Gastrocnemius medialis (tissue), 4 donors: ENCODE data around the gene PRKN. TPM values are rescaled to one million over a fixed set of nuclear protein-coding genes. Genes with fewer than 3 reads are reported as not detected.

Experiments
- ATAC-seq, 2 donors: fragments of 150-250 bp; one replicate each; pipeline ENCODE4 v1.9.1; 2016
- DNase-seq, 2 donors: peaks; one replicate each; pipeline ENCODE4 v3.0.0-alpha.2; 2019
- H3K27ac ChIP-seq, 4 donors: fragments of 200-600 bp; sonication (generic); 1 replicate in 1 of 4; 2 replicates in 3 of 4; pipeline ENCODE4 v1.5.1; 2016 to 2018; ENCODE audit warnings: mild to moderate bottlenecking in 2 of 4, moderate library complexity in 1 of 4
- H3K27me3 ChIP-seq, 3 donors: fragments of 200-600 bp; sonication (generic) in 2 of 3; 1 replicate in 1 of 3; 2 replicates in 2 of 3; pipeline versions ENCODE4 v1.5.1 to v1.6.0; 2016 to 2019; ENCODE audit warnings: mild to moderate bottlenecking in 1 of 3, moderate library complexity in 1 of 3
- H3K36me3 ChIP-seq, 2 donors: fragments of 200-600 bp; sonication (generic) in 1 of 2; one replicate each; pipeline ENCODE4 v1.5.1; 2017 to 2018
- H3K4me1 ChIP-seq, 2 donors: fragments of 200-600 bp; sonication (generic) in 1 of 2; one replicate each; pipeline ENCODE4 v1.5.1; 2016 to 2017; ENCODE audit warnings: mild to moderate bottlenecking in 2 of 2
- H3K4me3 ChIP-seq, 4 donors: fragments of 200-600 bp; sonication (generic) in 3 of 4; 1 replicate in 1 of 4; 2 replicates in 3 of 4; pipeline ENCODE4 v1.5.1; 2016 to 2019; ENCODE audit warnings: mild to moderate bottlenecking in 2 of 4
- H3K9me3 ChIP-seq, 3 donors: fragments of 200-600 bp; sonication (generic) in 2 of 3; 1 replicate in 1 of 3; 2 replicates in 2 of 3; pipeline ENCODE4 v1.5.1; 2016 to 2019
- CTCF ChIP-seq, 5 experiments: fragments of 450-650 bp in 3 of 5; fragments of 200-600 bp in 2 of 5; sonication (generic) in 2 of 5; IDR thresholded peaks in 4 of 5; conservative IDR thresholded peaks in 1 of 5; 1 replicate in 4 of 5; 2 replicates in 1 of 5; pipeline ENCODE4 v1.5.1; 2016 to 2019; ENCODE audit warnings: antibody characterized with exemption in 5 of 5, mild to moderate bottlenecking in 3 of 5, moderate library complexity in 3 of 5
- POLR2A ChIP-seq, 2 donors: fragments of 450-650 bp; IDR thresholded peaks; one replicate each; pipeline ENCODE4 v1.6.1; 2017; ENCODE audit warnings: antibody characterized with exemption in 2 of 2, mild to moderate bottlenecking in 2 of 2, moderate library complexity in 2 of 2
- in situ Hi-C, 4 donors: fragments of 200-750 bp; cut with MboI; loops; one replicate each; pipeline versions ENCODE4 v1.15.0 to v1.8.0; 2017; ENCODE audit warnings: low sequenced_read_pairs in 4 of 4
- intact Hi-C: fragments of 100-400 bp; cut with DNase I; formaldehyde crosslinking; loops from one replicate; pipeline ENCODE4 v1.15.1; 2023; ENCODE audit warnings: low total_unique reads
- total RNA-seq, 4 donors: library from RNA; depleted of rRNA; stranded (reverse); fragments of >200 nt; gene quantifications; one replicate each; pipeline versions ENCODE4 v1.1.0 to v1.2.3, GENCODE V29; 2016

Gene PRKN
- total RNA-seq, 4 donors from 2014 or later, result 8.4 to 21.6 (median 13.7) TPM

GRCh38 chr6:162371121-162371520 lies 356.4 kb downstream of the PRKN start:
- Histone ChIP-seq H3K36me3 (no peaks in the 10 kb centered on the region), H3K27me3 (no peaks in the 10 kb centered on the region), H3K4me3 (no peak overlapping the region), H3K9me3 (no peaks in the 10 kb centered on the region), H3K4me1 (no peaks in the 10 kb centered on the region), H3K27ac (no peak overlapping the region)
- in situ Hi-C loops (no loop called here), intact Hi-C loops (no loop called here)
- ATAC-seq (no peak), DNase-seq (no peak)
- no peak for TF ChIP-seq CTCF (IDR thresholded peaks at IDR 0.05 in 4 of 5, conservative IDR thresholded peaks at IDR 0.05 in 1 of 5)
- no peak for TF ChIP-seq POLR2A (IDR thresholded peaks at IDR 0.05)

- H3K4me3 ChIP-seq, result no peak overlapping the region
- H3K4me1 ChIP-seq, result no peaks in the 10 kb centered on the region
- H3K9me3 ChIP-seq, result no peaks in the 10 kb centered on the region
- no peak for ATAC-seq
- H3K36me3 ChIP-seq, result no peaks in the 10 kb centered on the region
- no peaks in the 10 kb centered on the region for H3K27me3 ChIP-seq
- TF ChIP-seq POLR2A (IDR thresholded peaks at IDR 0.05), result no peak
- TF ChIP-seq CTCF (IDR thresholded peaks at IDR 0.05 in 4 of 5, conservative IDR thresholded peaks at IDR 0.05 in 1 of 5), result no peak
- in situ Hi-C loops (no loop called here), intact Hi-C loops (no loop called here)
- DNase-seq, result no peak
- no peak overlapping the region for H3K27ac ChIP-seq
Observed at GRCh38 chr6:162369091-162369490, 358.5 kb downstream of the PRKN start.

DNA sequence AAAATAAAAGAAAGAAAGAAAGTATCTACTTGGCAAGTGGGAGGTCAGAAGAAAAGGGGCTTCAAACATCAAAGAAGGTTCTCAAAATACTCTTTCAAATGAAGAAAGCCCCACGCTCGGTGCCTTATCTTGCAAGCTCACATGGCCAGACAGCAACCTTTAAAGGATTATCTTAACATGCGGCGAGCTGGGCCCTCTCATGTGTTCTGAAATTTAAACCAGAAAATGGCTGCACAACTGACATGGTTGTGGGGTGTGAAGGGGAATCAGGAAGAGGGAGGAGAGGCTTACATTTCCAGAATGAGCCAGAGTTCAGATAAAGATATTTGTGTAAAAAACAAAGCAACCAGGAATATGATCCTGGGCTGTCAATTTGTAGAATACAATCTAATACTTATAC lies 363.1 kb downstream of the PRKN start:
- no peak overlapping the region for H3K27ac ChIP-seq
- ATAC-seq (no peak), DNase-seq (no peak)
- TF ChIP-seq CTCF (IDR thresholded peaks at IDR 0.05 in 4 of 5, conservative IDR thresholded peaks at IDR 0.05 in 1 of 5) (no peak), POLR2A (IDR thresholded peaks at IDR 0.05) (no peak)
- in situ Hi-C loops (no loop called here), intact Hi-C loops (no loop called here)
- no peaks in the 10 kb centered on the region for H3K27me3 ChIP-seq
- H3K36me3 ChIP-seq, result no peaks in the 10 kb centered on the region
- H3K4me3 ChIP-seq, result no peak overlapping the region
- no peaks in the 10 kb centered on the region for H3K4me1 ChIP-seq
- no peaks in the 10 kb centered on the region for H3K9me3 ChIP-seq

- TF ChIP-seq CTCF (IDR thresholded peaks at IDR 0.05 in 4 of 5, conservative IDR thresholded peaks at IDR 0.05 in 1 of 5), result no peak
- TF ChIP-seq POLR2A (IDR thresholded peaks at IDR 0.05), result no peak
- H3K27me3 ChIP-seq, result no peaks in the 10 kb centered on the region
- H3K4me1 ChIP-seq, result no peaks in the 10 kb centered on the region
- H3K4me3 ChIP-seq, result no peak overlapping the region
- no peak overlapping the region for H3K27ac ChIP-seq
- ATAC-seq (no peak), DNase-seq (no peak)
- H3K9me3 ChIP-seq, result no peaks in the 10 kb centered on the region
- in situ Hi-C loops (no loop called here), intact Hi-C loops (no loop called here)
- H3K36me3 ChIP-seq, result no peaks in the 10 kb centered on the region
Observed at GRCh38 chr6:162363757-162364156, 363.8 kb downstream of the PRKN start.

DNA sequence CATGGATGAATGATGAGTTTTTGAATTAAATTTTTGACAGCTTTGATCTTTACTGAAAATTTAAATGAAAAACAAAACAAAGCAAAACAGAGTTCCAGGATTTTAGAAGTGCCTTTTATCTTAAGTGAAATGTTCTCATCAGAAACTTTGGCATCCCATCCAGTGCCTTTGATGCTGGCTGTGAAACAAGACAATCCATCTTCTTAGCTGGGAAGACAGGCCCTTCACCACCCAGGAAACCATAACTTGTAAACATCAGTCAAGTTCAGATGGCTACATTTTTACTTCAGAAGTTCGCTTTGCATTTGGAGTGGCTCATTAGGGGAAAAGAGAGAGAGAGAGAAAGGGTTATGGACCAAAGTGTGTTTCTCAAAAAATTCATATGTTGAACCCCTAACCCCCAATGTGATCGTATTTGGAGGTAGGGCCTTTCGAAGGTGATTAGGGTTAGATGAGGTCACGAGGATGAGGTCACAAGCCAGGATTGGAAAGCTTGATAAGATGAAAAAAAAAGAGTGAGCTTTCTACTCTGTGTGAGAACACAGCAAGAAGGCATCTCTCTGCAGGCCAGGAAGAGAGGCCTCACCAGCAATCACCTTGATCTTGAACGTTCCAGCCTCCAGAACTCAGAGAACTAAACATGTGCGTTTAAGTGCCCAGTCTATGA lies 366.5 kb downstream of the PRKN start:
- intact Hi-C loops, result no loop called here

More for the DNA sequence above, 366.5 kb downstream of the PRKN start:
- no peak overlapping the region for H3K4me3 ChIP-seq
- H3K36me3 ChIP-seq, result no peaks in the 10 kb centered on the region
- no peak for TF ChIP-seq CTCF (IDR thresholded peaks at IDR 0.05 in 4 of 5, conservative IDR thresholded peaks at IDR 0.05 in 1 of 5)
- no peak for TF ChIP-seq POLR2A (IDR thresholded peaks at IDR 0.05)
- no peak overlapping the region for H3K27ac ChIP-seq
- in situ Hi-C loops, result no loop called here
- ATAC-seq, result no peak
- no peaks in the 10 kb centered on the region for H3K4me1 ChIP-seq
- no peak for DNase-seq
- no peaks in the 10 kb centered on the region for H3K9me3 ChIP-seq
- no peaks in the 10 kb centered on the region for H3K27me3 ChIP-seq
